ENCODE data around the gene FLYWCH1. TPM values are rescaled to one million over a fixed set of nuclear protein-coding genes. Genes with fewer than 3 reads are reported as not detected.
"Not testable (repeated sequence)": the region's sequence is repeated elsewhere in the genome, so short reads cannot be mapped to it uniquely, and the experiment has no call there.

FLYWCH1 gene
- total RNA-seq, 1 donor from 2014 or later: 5.1 TPM

GRCh38 chr16:2925951-2926649, 14.4 kb downstream of the FLYWCH1 start:
- H3K9me3 ChIP-seq (ENCODE audit: low read depth): no peaks in the 10 kb centered on the region
- Mint-ChIP-seq H3K9me3 (no peaks in the 10 kb centered on the region), H3K4me3 (no peak overlapping the region), H3K27ac (no peak overlapping the region), H3K36me3 (peaks cover 5% of the 10 kb centered on the region), H3K27me3 (ENCODE audit: insufficient read depth, low read depth) (peaks cover 2% of the 10 kb centered on the region), H3K4me1 (peaks cover 23% of the 10 kb centered on the region)
- DNase-seq (ENCODE audit: low spot score): no peak
- H3K79me2 ChIP-seq (ENCODE audit: low read depth): no peaks in the 10 kb centered on the region
- peak overlapping the region; percentile 36 for H3K4me3 ChIP-seq
- H4K20me1 ChIP-seq (ENCODE audit: low read depth): no peaks in the 10 kb centered on the region
- H3K4me2 ChIP-seq: peak overlapping the region; percentile 79
- H3F3A ChIP-seq (ENCODE audit: low read depth): peaks cover 21% of the 10 kb centered on the region
- H3K36me3 ChIP-seq: no peaks in the 10 kb centered on the region
- no peak overlapping the region for H3K27ac ChIP-seq
- no peak overlapping the region for H2AFZ ChIP-seq (replicated peaks)
- no peak overlapping the region for H3K9ac ChIP-seq
- TF ChIP-seq CTCF (IDR thresholded peaks at IDR 0.05): no peak
- no peak for TF ChIP-seq EZH2 (IDR thresholded peaks at IDR 0.05)
- no peak for TF ChIP-seq EZH2phosphoT487 (IDR thresholded peaks at IDR 0.05)
- H3K27me3 ChIP-seq: peaks cover 10% of the 10 kb centered on the region
- peaks cover 19% of the 10 kb centered on the region for H3K4me1 ChIP-seq

- Histone ChIP-seq H3K4me1 (peaks cover 19% of the 10 kb centered on the region), H3F3A (ENCODE audit: low read depth) (peaks cover 21% of the 10 kb centered on the region), H4K20me1 (ENCODE audit: low read depth) (no peaks in the 10 kb centered on the region), H3K4me3 (no peak overlapping the region), H3K9me3 (ENCODE audit: low read depth) (no peaks in the 10 kb centered on the region), H3K27me3 (peaks cover 10% of the 10 kb centered on the region), H3K79me2 (ENCODE audit: low read depth) (no peaks in the 10 kb centered on the region), H3K4me2 (no peak overlapping the region), H3K36me3 (no peaks in the 10 kb centered on the region), H3K9ac (no peak overlapping the region), H3K27ac (no peak overlapping the region), H2AFZ (replicated peaks) (no peak overlapping the region)
- Mint-ChIP-seq H3K4me1 (peaks cover 23% of the 10 kb centered on the region), H3K4me3 (no peak overlapping the region), H3K27me3 (ENCODE audit: insufficient read depth, low read depth) (peaks cover 2% of the 10 kb centered on the region), H3K27ac (no peak overlapping the region), H3K36me3 (peaks cover 5% of the 10 kb centered on the region), H3K9me3 (no peaks in the 10 kb centered on the region)
- DNase-seq (ENCODE audit: low spot score): no peak
- TF ChIP-seq EZH2 (IDR thresholded peaks at IDR 0.05): no peak
- no peak for TF ChIP-seq EZH2phosphoT487 (IDR thresholded peaks at IDR 0.05)
- no peak for TF ChIP-seq CTCF (IDR thresholded peaks at IDR 0.05)
These were observed 14.9 kb downstream of the FLYWCH1 start for GRCh38 chr16:2926650-2926999.

DNA sequence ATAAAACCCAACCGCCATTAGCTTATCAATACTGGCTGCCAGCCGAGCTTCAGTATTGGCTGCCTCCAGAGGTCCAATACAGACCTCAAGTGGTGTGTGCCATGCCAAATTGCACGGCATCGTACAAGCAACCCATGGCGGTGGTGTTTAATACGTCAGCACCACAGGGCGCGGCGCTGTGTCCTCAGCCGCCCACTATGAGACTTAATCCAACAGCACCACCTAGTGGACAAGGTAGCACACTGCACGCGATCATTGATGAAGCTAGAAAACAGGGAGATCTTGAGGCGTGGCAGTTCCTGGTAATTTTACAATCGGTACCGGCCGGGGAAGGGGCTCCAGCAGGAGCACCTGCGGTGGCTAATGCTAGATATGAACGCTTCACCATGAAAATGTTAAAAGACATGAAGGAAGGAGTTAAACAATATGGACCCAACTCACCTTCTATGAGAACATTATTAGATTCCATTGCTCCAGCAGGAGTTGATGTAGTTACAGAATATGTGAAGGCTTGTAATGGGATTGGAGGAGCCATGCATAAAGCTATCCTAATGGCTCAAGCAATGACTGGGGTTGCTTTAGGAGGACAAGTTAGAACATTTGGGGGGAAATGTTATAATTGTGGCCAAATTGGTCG, 15.4 kb downstream of the FLYWCH1 start:
- H3K4me3 ChIP-seq: no peak overlapping the region
- H3K27ac Mint-ChIP-seq: no peak overlapping the region

DNA sequence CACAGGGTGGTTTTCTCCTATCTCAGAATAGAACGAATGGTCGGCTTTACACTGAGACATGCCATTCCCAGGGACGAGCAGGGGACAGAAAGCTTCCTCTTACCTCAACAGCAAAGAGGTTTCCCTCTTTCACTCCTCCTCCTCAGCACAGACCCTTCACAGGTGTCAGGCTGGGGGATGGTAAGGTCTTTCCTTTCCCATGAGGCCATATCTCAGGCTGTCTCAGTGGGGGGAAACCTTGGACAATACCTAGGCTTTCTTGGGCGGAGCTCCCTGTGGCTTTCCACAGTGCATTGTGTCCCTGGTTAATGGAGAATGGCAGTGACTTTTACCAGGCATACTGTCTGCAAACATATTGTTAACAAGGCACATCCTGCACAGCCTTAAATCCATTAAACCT, 16.4 kb downstream of the FLYWCH1 start:
- not testable (repeated sequence) for H4K20me1 ChIP-seq (ENCODE audit: low read depth); H3K27ac Mint-ChIP-seq; H3K79me2 ChIP-seq (ENCODE audit: low read depth); H3K36me3 ChIP-seq; H3K4me3 Mint-ChIP-seq; H3K4me3 ChIP-seq; H3K27me3 Mint-ChIP-seq (ENCODE audit: insufficient read depth, low read depth); H3K9me3 Mint-ChIP-seq; H3K9me3 ChIP-seq (ENCODE audit: low read depth); H3K9ac ChIP-seq; H3K36me3 Mint-ChIP-seq; DNase-seq (ENCODE audit: low spot score); H3K27ac ChIP-seq; H3K27me3 ChIP-seq; H2AFZ ChIP-seq (replicated peaks)
- Histone ChIP-seq H3F3A (ENCODE audit: low read depth) (peaks cover 21% of the 10 kb centered on the region), H3K4me2 (peak overlapping the region; percentile 35), H3K4me1 (peaks cover 19% of the 10 kb centered on the region)
- H3K4me1 Mint-ChIP-seq: peaks cover 23% of the 10 kb centered on the region

More for the DNA sequence above, 15.4 kb downstream of the FLYWCH1 start:
- H4K20me1 ChIP-seq (ENCODE audit: low read depth): no peaks in the 10 kb centered on the region
- TF ChIP-seq EZH2phosphoT487 (IDR thresholded peaks at IDR 0.05): no peak
- peak; percentile 96 for TF ChIP-seq CTCF (IDR thresholded peaks at IDR 0.05)
- no peak for TF ChIP-seq EZH2 (IDR thresholded peaks at IDR 0.05)
- H3K9ac ChIP-seq: no peak overlapping the region
- no peaks in the 10 kb centered on the region for H3K9me3 Mint-ChIP-seq
- peaks cover 21% of the 10 kb centered on the region for H3F3A ChIP-seq (ENCODE audit: low read depth)
- peaks cover 23% of the 10 kb centered on the region for H3K4me1 Mint-ChIP-seq
- no peaks in the 10 kb centered on the region for H3K79me2 ChIP-seq (ENCODE audit: low read depth)
- no peaks in the 10 kb centered on the region for H3K9me3 ChIP-seq (ENCODE audit: low read depth)
- no peaks in the 10 kb centered on the region for H3K36me3 ChIP-seq
- peaks cover 2% of the 10 kb centered on the region for H3K36me3 Mint-ChIP-seq
- no peak overlapping the region for H2AFZ ChIP-seq (replicated peaks)
- H3K4me3 Mint-ChIP-seq: no peak overlapping the region
- peaks cover 19% of the 10 kb centered on the region for H3K4me1 ChIP-seq
- H3K27ac ChIP-seq: no peak overlapping the region
- DNase-seq (ENCODE audit: low spot score): peak; percentile 94
- peaks cover 2% of the 10 kb centered on the region for H3K27me3 Mint-ChIP-seq (ENCODE audit: insufficient read depth, low read depth)
- H3K27me3 ChIP-seq: peaks cover 10% of the 10 kb centered on the region
- H3K4me2 ChIP-seq: no peak overlapping the region
